Upper lobe of right lung (tissue), 1 donor: Measurements from ENCODE around the gene PELI2. TPM values are rescaled to one million over a fixed set of nuclear protein-coding genes. Genes with fewer than 3 reads are reported as not detected.

Experiments used
- ATAC-seq: fragments of 200-7000 bp; cut with Tn5 transposase; one replicate; pipeline ENCODE4 v1.9.1; 2020; ENCODE audit warnings: mild to moderate bottlenecking, moderate library complexity
- DNase-seq: peaks from one replicate; pipeline ENCODE4 v3.0.0-alpha.2; 2020
- H3K27ac ChIP-seq: fragments of 200-600 bp; one replicate; pipeline ENCODE4 v1.8.0; 2022
- H3K27me3 ChIP-seq: fragments of 200-600 bp; one replicate; pipeline ENCODE4 v1.8.0; 2022; ENCODE audit warnings: mild to moderate bottlenecking
- H3K36me3 ChIP-seq: fragments of 200-600 bp; one replicate; pipeline ENCODE4 v1.8.0; 2022
- H3K4me1 ChIP-seq: fragments of 200-600 bp; one replicate; pipeline ENCODE4 v1.8.0; 2022
- H3K4me3 ChIP-seq: fragments of 200-600 bp; one replicate; pipeline ENCODE4 v1.8.0; 2022; ENCODE audit warnings: mild to moderate bottlenecking
- H3K9me3 ChIP-seq: fragments of 200-600 bp; one replicate; pipeline ENCODE4 v1.8.0; 2022
- intact Hi-C: fragments of 100-400 bp; cut with DNase I; formaldehyde crosslinking; loops from one replicate; pipeline ENCODE4 v1.11.0; 2022
- total RNA-seq: library from RNA; stranded (reverse); fragmentation: NEBNext Ultra II Directional; extraction: Animal tissue kit (Norgen Biotek cat#: 25700); gene quantifications from one replicate; pipeline ENCODE4 v1.2.1, GENCODE V29; 2021
- TF ChIP-seq, protein P1 (sequence below): fragments of 200-600 bp; IDR thresholded peaks from one replicate; pipeline ENCODE4 v1.8.0; 2022; ENCODE audit warnings: antibody characterized with exemption
- donor health status: DM: no; HTN: yes; CAD: no; lungs with severe emphysema.

PELI2 gene
- total RNA-seq, 1 donor from 2014 or later: 25.7 TPM

GRCh38 chr14:56241461-56241860 lies 123.2 kb downstream of the PELI2 start:
- intact Hi-C loops: no loop called here
- Histone ChIP-seq H3K27me3 (no peaks in the 10 kb centered on the region), H3K27ac (no peak overlapping the region), H3K36me3 (no peaks in the 10 kb centered on the region), H3K9me3 (no peaks in the 10 kb centered on the region), H3K4me1 (no peaks in the 10 kb centered on the region), H3K4me3 (no peak overlapping the region)
- TF ChIP-seq, protein P1, sequence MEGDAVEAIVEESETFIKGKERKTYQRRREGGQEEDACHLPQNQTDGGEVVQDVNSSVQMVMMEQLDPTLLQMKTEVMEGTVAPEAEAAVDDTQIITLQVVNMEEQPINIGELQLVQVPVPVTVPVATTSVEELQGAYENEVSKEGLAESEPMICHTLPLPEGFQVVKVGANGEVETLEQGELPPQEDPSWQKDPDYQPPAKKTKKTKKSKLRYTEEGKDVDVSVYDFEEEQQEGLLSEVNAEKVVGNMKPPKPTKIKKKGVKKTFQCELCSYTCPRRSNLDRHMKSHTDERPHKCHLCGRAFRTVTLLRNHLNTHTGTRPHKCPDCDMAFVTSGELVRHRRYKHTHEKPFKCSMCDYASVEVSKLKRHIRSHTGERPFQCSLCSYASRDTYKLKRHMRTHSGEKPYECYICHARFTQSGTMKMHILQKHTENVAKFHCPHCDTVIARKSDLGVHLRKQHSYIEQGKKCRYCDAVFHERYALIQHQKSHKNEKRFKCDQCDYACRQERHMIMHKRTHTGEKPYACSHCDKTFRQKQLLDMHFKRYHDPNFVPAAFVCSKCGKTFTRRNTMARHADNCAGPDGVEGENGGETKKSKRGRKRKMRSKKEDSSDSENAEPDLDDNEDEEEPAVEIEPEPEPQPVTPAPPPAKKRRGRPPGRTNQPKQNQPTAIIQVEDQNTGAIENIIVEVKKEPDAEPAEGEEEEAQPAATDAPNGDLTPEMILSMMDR: no peak
- DNase-seq (no peak), ATAC-seq (no peak)

DNA sequence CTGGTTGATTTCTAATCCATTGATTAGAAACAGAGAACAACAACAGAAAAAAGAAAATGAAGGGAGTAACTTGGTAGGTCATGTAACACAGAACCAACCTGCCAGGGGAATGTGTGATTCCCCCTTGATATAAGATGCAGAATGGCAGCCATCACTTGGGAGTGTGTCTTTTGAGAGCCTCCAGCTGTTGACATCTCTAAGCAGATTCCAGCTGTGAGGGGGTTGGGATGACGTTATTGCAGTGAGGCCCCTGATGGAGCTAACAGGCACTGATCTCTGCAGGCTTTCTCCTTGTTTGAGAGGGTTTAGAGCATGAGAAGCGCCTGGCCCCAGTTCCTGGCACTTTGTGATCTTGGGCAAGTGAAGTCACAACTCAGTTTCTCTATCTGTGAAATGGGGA lies 124.9 kb downstream of the PELI2 start:
- intact Hi-C loops: no loop called here
- Histone ChIP-seq H3K27ac (no peak overlapping the region), H3K36me3 (no peaks in the 10 kb centered on the region), H3K27me3 (no peaks in the 10 kb centered on the region), H3K4me1 (no peaks in the 10 kb centered on the region), H3K9me3 (no peaks in the 10 kb centered on the region), H3K4me3 (no peak overlapping the region)
- ATAC-seq (no peak), DNase-seq (no peak)
- TF ChIP-seq, protein P1: no peak

DNA sequence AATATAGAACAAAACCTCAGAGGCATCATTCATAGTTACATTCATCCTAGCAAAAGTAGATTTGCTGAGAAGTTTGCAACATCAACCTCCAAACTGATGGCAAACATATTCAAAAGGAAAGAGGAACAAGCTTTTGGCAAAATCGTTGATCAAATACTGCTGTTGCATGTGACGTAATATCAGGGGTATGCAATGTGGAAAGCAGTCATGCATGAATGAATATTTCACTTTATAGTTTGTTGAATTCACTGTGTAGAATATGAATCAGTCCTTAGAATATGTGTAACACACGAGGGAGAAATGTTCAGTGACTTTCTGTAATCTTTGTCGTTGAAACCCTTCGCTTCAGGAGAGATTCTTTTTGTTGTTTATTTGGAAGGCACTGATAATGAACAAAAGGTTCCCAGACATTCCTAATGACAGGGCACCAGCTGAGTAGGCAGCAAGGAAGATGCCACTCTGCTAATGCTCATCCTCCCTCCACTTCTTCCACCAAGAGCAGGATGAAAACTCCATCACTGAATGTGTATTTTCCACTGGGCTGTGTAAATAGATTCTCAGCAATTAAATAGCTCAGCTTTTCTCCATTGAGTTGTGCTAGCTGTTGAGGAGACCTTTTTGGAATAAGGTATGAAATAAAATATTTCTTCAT lies 126.1 kb downstream of the PELI2 start:
- Histone ChIP-seq H3K4me1 (no peaks in the 10 kb centered on the region), H3K27me3 (no peaks in the 10 kb centered on the region), H3K27ac (no peak overlapping the region), H3K9me3 (no peaks in the 10 kb centered on the region), H3K4me3 (no peak overlapping the region), H3K36me3 (no peaks in the 10 kb centered on the region)
- no peak for DNase-seq
- intact Hi-C loops: no loop called here
- ATAC-seq: no peak
- TF ChIP-seq, protein P1: no peak

- no peaks in the 10 kb centered on the region for H3K27me3 ChIP-seq
- H3K4me3 ChIP-seq: no peak overlapping the region
- DNase-seq (no peak), ATAC-seq (no peak)
- no peak overlapping the region for H3K27ac ChIP-seq
- TF ChIP-seq, protein P1: peak; percentile 13
- no peaks in the 10 kb centered on the region for H3K9me3 ChIP-seq
- H3K4me1 ChIP-seq: no peaks in the 10 kb centered on the region
- no peaks in the 10 kb centered on the region for H3K36me3 ChIP-seq
- intact Hi-C loops: no loop called here
These were observed 129.4 kb downstream of the PELI2 start for GRCh38 chr14:56247495-56248200.

- DNase-seq (no peak), ATAC-seq (no peak)
- Histone ChIP-seq H3K36me3 (no peaks in the 10 kb centered on the region), H3K27ac (no peak overlapping the region), H3K27me3 (no peaks in the 10 kb centered on the region), H3K9me3 (no peaks in the 10 kb centered on the region), H3K4me1 (no peaks in the 10 kb centered on the region), H3K4me3 (no peak overlapping the region)
- TF ChIP-seq, protein P1: no peak
- intact Hi-C loops: no loop called here
These were observed 130.2 kb downstream of the PELI2 start for GRCh38 chr14:56248442-56248841.
